GM23248 (cell line): ENCODE measurements around the gene DGKQ. TPM values are rescaled to one million over a fixed set of nuclear protein-coding genes. Genes with fewer than 3 reads are reported as not detected.
A peak's percentile ranks its signal among the peaks of the same experiment; 100 is the strongest.

Experiments
- DNase-seq: peaks from one replicate; pipeline ENCODE4 v3.0.0-alpha.2; 2015
- H2AFZ ChIP-seq: fragments of 200-600 bp; sonication (generic); 2 replicates; pipeline ENCODE4 v1.6.1; 2016; ENCODE audit warnings: antibody characterized with exemption
- H3F3A ChIP-seq: fragments of 200-600 bp; sonication (generic); 2 replicates; pipeline ENCODE4 v1.6.1; 2016; ENCODE audit warnings: mild to moderate bottlenecking, antibody characterized with exemption, mixed run types; ENCODE audit not compliant: insufficient read depth
- H3K27ac ChIP-seq: fragments of 200-600 bp; sonication (generic); 2 replicates; pipeline ENCODE4 v1.5.1; 2016; ENCODE audit warnings: mild to moderate bottlenecking
- H3K27me3 ChIP-seq: fragments of 200-600 bp; sonication (generic); replicated peaks from 2 replicates; pipeline ENCODE4 v1.6.1; 2016; ENCODE audit warnings: mild to moderate bottlenecking; ENCODE audit not compliant: insufficient read depth
- H3K36me3 ChIP-seq: fragments of 200-600 bp; sonication (generic); 2 replicates; pipeline ENCODE4 v1.6.1; 2016; ENCODE audit warnings: low read depth, mild to moderate bottlenecking
- H3K4me1 ChIP-seq: fragments of 200-600 bp; sonication (generic); 2 replicates; pipeline ENCODE4 v1.6.1; 2016; ENCODE audit warnings: mild to moderate bottlenecking; ENCODE audit not compliant: insufficient read depth
- H3K4me2 ChIP-seq: fragments of 200-600 bp; sonication (generic); one replicate; pipeline ENCODE4 v1.6.1; 2016; ENCODE audit warnings: mild to moderate bottlenecking; ENCODE audit not compliant: unreplicated experiment
- H3K4me3 ChIP-seq: fragments of 200-600 bp; sonication (generic); 2 replicates; pipeline ENCODE4 v1.5.1; 2016; ENCODE audit warnings: mild to moderate bottlenecking
- H3K79me2 ChIP-seq: fragments of 200-600 bp; sonication (generic); 2 replicates; pipeline ENCODE4 v1.6.1; 2016; ENCODE audit warnings: mild to moderate bottlenecking; ENCODE audit not compliant: insufficient read depth
- H3K9ac ChIP-seq: fragments of 200-600 bp; sonication (generic); 2 replicates; pipeline ENCODE4 v1.6.1; 2016; ENCODE audit warnings: mild to moderate bottlenecking
- H3K9me2 ChIP-seq: fragments of 200-600 bp; sonication (generic); 2 replicates; pipeline ENCODE4 v1.6.1; 2016; ENCODE audit warnings: mixed run types, mild to moderate bottlenecking, moderate library complexity; ENCODE audit not compliant: insufficient read depth
- H3K9me3 ChIP-seq: fragments of 200-600 bp; sonication (generic); one replicate; pipeline ENCODE4 v1.6.1; 2017; ENCODE audit warnings: low read depth
- H4K20me1 ChIP-seq: fragments of 200-600 bp; sonication (generic); 2 replicates; pipeline ENCODE4 v1.6.0; 2016; ENCODE audit not compliant: insufficient read depth
- EZH2 ChIP-seq: fragments of 200-600 bp; sonication (generic); IDR thresholded peaks from 2 replicates; pipeline ENCODE4 v1.6.1; 2018; ENCODE audit warnings: antibody characterized with exemption, mild to moderate bottlenecking; ENCODE audit not compliant: insufficient read depth, poor library complexity, severe bottlenecking
- EZH2phosphoT487 ChIP-seq: fragments of 200-600 bp; sonication (generic); IDR thresholded peaks from 2 replicates; pipeline ENCODE4 v1.6.1; 2018; ENCODE audit warnings: antibody characterized with exemption, moderate library complexity, mild to moderate bottlenecking, low read depth; ENCODE audit not compliant: insufficient read depth
- WGBS, 2 experiments: methylation state at CpG; one replicate each; pipeline ENCODE4 v1.1.6; 2015 to 2017; ENCODE audit warnings: low lambda C conversion rate in 2 of 2, low coverage in 1 of 2; ENCODE audit errors: missing lambda C conversion rate in 2 of 2; 5-methylcytosine and 5-hydroxymethylcytosine counted together
- in situ Hi-C: fragments of 300-500 bp; cut with MboI; formaldehyde crosslinking; loops from 2 replicates; pipeline ENCODE4 v1.15.0; 2020
- polyA plus RNA-seq: library from polyadenylated mRNA; unstranded; fragments of >200 nt; fragmentation: Nextera tagmentation; extraction: Ambion mirVana; gene quantifications from 2 replicates; pipeline ENCODE4 v1.2.1, GENCODE V29; 2016
- total RNA-seq: library from RNA; depleted of rRNA; stranded (reverse); fragments of >200 nt; shearing (Covaris generic); gene quantifications from 2 replicates; pipeline ENCODE4 v1.2.3, GENCODE V29; 2014

DGKQ gene
- total and polyA plus RNA-seq, 2 experiments from 2014 or later: 1.9 to 18.2 TPM

- H3K27me3 ChIP-seq: no peaks in the 10 kb centered on the region
- DNase-seq: no peak
- peaks cover 74% of the 10 kb centered on the region for H3K79me2 ChIP-seq
- TF ChIP-seq EZH2 (no peak), EZH2phosphoT487 (no peak)
- peak overlapping the region; percentile 97 for H2AFZ ChIP-seq
- no peaks in the 10 kb centered on the region for H3K36me3 ChIP-seq
- in situ Hi-C loops: no loop called here
- H3K4me1 ChIP-seq: peaks cover 23% of the 10 kb centered on the region
- H3K4me3 ChIP-seq: peak overlapping the region; percentile 96
- H3K9me2 ChIP-seq: no peaks in the 10 kb centered on the region
- H3K27ac ChIP-seq: peak overlapping the region; percentile 84
- peak overlapping the region; percentile 97 for H3K9ac ChIP-seq
- WGBS, 2 experiments: 4 to 6% methylated on average over 11 of the region's 11 CpGs
- peak overlapping the region; percentile 88 for H3K4me2 ChIP-seq
- H3F3A ChIP-seq: peaks cover 20% of the 10 kb centered on the region
- H3K9me3 ChIP-seq: no peaks in the 10 kb centered on the region
- H4K20me1 ChIP-seq: no peaks in the 10 kb centered on the region
Observed at GRCh38 chr4:932713-933070, 40.7 kb downstream of the DGKQ start.

- Histone ChIP-seq H3K9me2 (no peaks in the 10 kb centered on the region), H3K4me2 (peak within 1 kb of the TSS; percentile 93), H3K27ac (peak within 1 kb of the TSS; percentile 84), H3K4me3 (peak within 1 kb of the TSS; percentile 96), H3K79me2 (peaks cover 76% of the 10 kb centered on the region), H2AFZ (peak within 1 kb of the TSS; percentile 97), H3K27me3 (no peaks in the 10 kb centered on the region), H3K36me3 (no peaks in the 10 kb centered on the region), H3K4me1 (peaks cover 23% of the 10 kb centered on the region), H4K20me1 (no peaks in the 10 kb centered on the region), H3K9me3 (no peaks in the 10 kb centered on the region), H3F3A (peaks cover 20% of the 10 kb centered on the region), H3K9ac (peak within 1 kb of the TSS; percentile 97)
- in situ Hi-C loops: no loop called here
- DNase-seq: peak; percentile 99
- WGBS, 2 experiments: 1% methylated on average over 55 to 77 of the region's 99 CpGs
- TF ChIP-seq EZH2phosphoT487: no peak
- no peak for TF ChIP-seq EZH2
Observed at GRCh38 chr4:931960-932712, 41.2 kb downstream of the DGKQ start, which contains the start of the genes GAK and TMEM175. GAK (minus strand) TSS chr4:932316; CDS start chr4:932187, 129 bp downstream. TMEM175 (plus strand) TSS chr4:932460; CDS start chr4:947740, 15,280 bp downstream.

DNA sequence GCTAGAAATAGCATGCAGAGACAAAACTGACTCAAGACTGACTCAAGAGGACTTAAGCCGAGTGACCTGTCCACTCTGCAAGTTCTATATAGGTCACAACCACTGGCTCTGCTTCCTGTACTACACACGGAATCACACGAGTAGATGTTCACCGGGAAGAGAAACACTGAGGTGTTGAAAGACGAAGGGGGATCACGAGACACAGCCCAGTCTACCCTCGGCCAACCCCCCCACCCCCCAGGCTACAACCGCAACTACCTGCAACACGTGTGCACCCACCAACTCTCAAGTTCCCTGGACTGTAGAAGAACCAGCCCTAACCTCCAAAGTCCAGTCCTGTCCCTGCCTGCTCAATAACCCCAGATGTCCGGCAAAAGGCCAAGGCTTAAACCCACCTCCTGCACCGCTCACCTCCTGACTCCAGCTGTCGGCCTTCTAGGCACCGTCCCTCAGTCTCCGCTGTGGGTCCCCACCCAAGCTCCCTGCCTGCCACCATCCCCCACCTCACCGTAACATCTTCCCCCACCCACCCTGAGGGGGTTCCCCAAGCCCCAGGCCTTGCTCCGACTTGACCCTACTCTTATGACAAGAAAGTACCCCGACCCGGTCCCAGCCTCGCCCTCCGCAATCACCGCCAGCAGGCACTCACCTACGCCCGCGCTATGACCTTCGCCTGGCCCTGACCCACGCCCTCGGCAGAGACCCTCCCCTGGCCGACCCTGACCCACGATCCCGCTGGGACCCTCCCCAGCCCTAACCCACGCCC lies 42.0 kb downstream of the DGKQ start:
- no peaks in the 10 kb centered on the region for H3K27me3 ChIP-seq
- H3F3A ChIP-seq: peaks cover 20% of the 10 kb centered on the region
- DNase-seq: peak; percentile 90
- no peaks in the 10 kb centered on the region for H3K36me3 ChIP-seq
- H3K9me3 ChIP-seq: no peaks in the 10 kb centered on the region
- no peaks in the 10 kb centered on the region for H3K9me2 ChIP-seq
- peaks cover 23% of the 10 kb centered on the region for H3K4me1 ChIP-seq
- H2AFZ ChIP-seq: peak overlapping the region; percentile 61
- no peaks in the 10 kb centered on the region for H4K20me1 ChIP-seq
- WGBS, 2 experiments: 2 to 3% methylated on average over 28 to 31 of the region's 31 CpGs
- peak overlapping the region; percentile 96 for H3K4me3 ChIP-seq
- TF ChIP-seq EZH2phosphoT487 (no peak), EZH2 (no peak)
- H3K9ac ChIP-seq: peak overlapping the region; percentile 97
- H3K27ac ChIP-seq: peak overlapping the region; percentile 84
- H3K4me2 ChIP-seq: peak overlapping the region; percentile 93
- in situ Hi-C loops: no loop called here
- peaks cover 79% of the 10 kb centered on the region for H3K79me2 ChIP-seq

DNA sequence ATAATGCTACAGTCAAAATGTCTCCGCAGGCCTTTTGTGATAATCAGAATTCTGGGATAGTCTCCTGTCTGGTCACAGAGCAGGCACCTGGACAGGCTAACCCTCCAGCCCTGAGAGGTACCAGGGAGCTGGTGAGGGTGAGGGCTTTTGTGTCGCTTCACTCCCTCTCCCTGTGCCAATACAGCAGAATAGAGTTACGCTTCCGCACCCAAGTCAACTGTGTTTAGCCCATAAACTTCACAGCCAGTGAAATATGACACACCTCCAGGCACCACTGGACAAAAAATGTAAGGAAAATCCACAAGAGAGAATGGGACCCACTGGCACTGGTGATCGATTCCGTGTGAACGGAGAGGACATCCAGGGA lies 42.6 kb downstream of the DGKQ start:
- no peaks in the 10 kb centered on the region for H3K9me2 ChIP-seq
- H3K27me3 ChIP-seq: no peaks in the 10 kb centered on the region
- peak overlapping the region; percentile 84 for H3K27ac ChIP-seq
- peak overlapping the region; percentile 93 for H3K4me2 ChIP-seq
- no peaks in the 10 kb centered on the region for H4K20me1 ChIP-seq
- peak overlapping the region; percentile 96 for H3K4me3 ChIP-seq
- H3K36me3 ChIP-seq: no peaks in the 10 kb centered on the region
- 37 to 41% methylated on average over 7 of the region's 7 CpGs for WGBS, 2 experiments
- no peak overlapping the region for H2AFZ ChIP-seq
- peaks cover 81% of the 10 kb centered on the region for H3K79me2 ChIP-seq
- no peaks in the 10 kb centered on the region for H3K9me3 ChIP-seq
- TF ChIP-seq EZH2phosphoT487: no peak
- TF ChIP-seq EZH2: no peak
- DNase-seq: no peak
- in situ Hi-C loops: no loop called here
- peak overlapping the region; percentile 97 for H3K9ac ChIP-seq
- peaks cover 20% of the 10 kb centered on the region for H3F3A ChIP-seq
- peaks cover 23% of the 10 kb centered on the region for H3K4me1 ChIP-seq
